Measurements from ENCODE around the gene WDR18.

WDR18 gene

GRCh38 chr19:963486-963951 is 20.6 kb upstream of the WDR18 start:
- TF ChIP-seq MYC (IDR thresholded peaks at IDR 0.05; ENCODE audit: low read depth, low read length) (no peak), MAX (IDR thresholded peaks at IDR 0.05; ENCODE audit: low read depth, low read length) (no peak), CTCF (IDR thresholded peaks at IDR 0.05; ENCODE audit: low read depth, low read length) (no peak), POLR2A (IDR thresholded peaks at IDR 0.05; ENCODE audit: extremely low read depth, insufficient read length) (no peak)
- DNase-seq (ENCODE audit: low read depth), result no peak
- H3K4me3 ChIP-seq (ENCODE audit: low read depth, low read length), result no peak overlapping the region

GRCh38 chr19:964116-964520 is 20.0 kb upstream of the WDR18 start:
- TF ChIP-seq CTCF (IDR thresholded peaks at IDR 0.05; ENCODE audit: low read depth, low read length) (no peak), MAX (IDR thresholded peaks at IDR 0.05; ENCODE audit: low read depth, low read length) (no peak), POLR2A (IDR thresholded peaks at IDR 0.05; ENCODE audit: extremely low read depth, insufficient read length) (no peak), MYC (IDR thresholded peaks at IDR 0.05; ENCODE audit: low read depth, low read length) (no peak)
- H3K4me3 ChIP-seq (ENCODE audit: low read depth, low read length), result no peak overlapping the region
- DNase-seq (ENCODE audit: low read depth), result no peak

GRCh38 chr19:964761-965694 is 19.1 kb upstream of the WDR18 start:
- no peak overlapping the region for H3K4me3 ChIP-seq (ENCODE audit: low read depth, low read length)
- DNase-seq (ENCODE audit: low read depth), result no peak
- TF ChIP-seq MYC (IDR thresholded peaks at IDR 0.05; ENCODE audit: low read depth, low read length) (no peak), CTCF (IDR thresholded peaks at IDR 0.05; ENCODE audit: low read depth, low read length) (no peak), MAX (IDR thresholded peaks at IDR 0.05; ENCODE audit: low read depth, low read length) (no peak), POLR2A (IDR thresholded peaks at IDR 0.05; ENCODE audit: extremely low read depth, insufficient read length) (no peak)

GRCh38 chr19:966485-967088 is 17.6 kb upstream of the WDR18 start:
- TF ChIP-seq POLR2A (IDR thresholded peaks at IDR 0.05; ENCODE audit: extremely low read depth, insufficient read length) (no peak), MYC (IDR thresholded peaks at IDR 0.05; ENCODE audit: low read depth, low read length) (no peak), MAX (IDR thresholded peaks at IDR 0.05; ENCODE audit: low read depth, low read length) (no peak), CTCF (IDR thresholded peaks at IDR 0.05; ENCODE audit: low read depth, low read length) (no peak)
- no peak overlapping the region for H3K4me3 ChIP-seq (ENCODE audit: low read depth, low read length)
- no peak for DNase-seq (ENCODE audit: low read depth)

- peak; percentile 42 for TF ChIP-seq CTCF (IDR thresholded peaks at IDR 0.05; ENCODE audit: low read depth, low read length)
- no peak for TF ChIP-seq MAX (IDR thresholded peaks at IDR 0.05; ENCODE audit: low read depth, low read length)
- peak; percentile 37 for DNase-seq (ENCODE audit: low read depth)
Observed at GRCh38 chr19:970695-971094, 13.4 kb upstream of the WDR18 start.

More at GRCh38 chr19:970695-971094, 13.4 kb upstream of the WDR18 start:
- H3K4me3 ChIP-seq (ENCODE audit: low read depth, low read length), result no peak overlapping the region
